Suppressor macrophage (primary cell): Measurements from ENCODE around the gene SNX30.

Experiments used
- DNase-seq, 4 experiments: peaks; one replicate each; pipeline ENCODE4 v3.0.0-alpha.2; 2020 to 2022

The SNX30 gene

GRCh38 chr9:112858625-112859147, 108.1 kb downstream of the SNX30 start:
- DNase-seq = peak; percentile 82 to 94 (median 90)

GRCh38 chr9:112860451-112860850, 109.9 kb downstream of the SNX30 start:
- peak in 3 of 4 experiments; percentile 27 to 37 (median 28) for DNase-seq

- peak; percentile 33 to 59 (median 56) for DNase-seq
Measured at GRCh38 chr9:112861155-112861554, 110.6 kb downstream of the SNX30 start.

GRCh38 chr9:112861638-112862555, 111.3 kb downstream of the SNX30 start:
- DNase-seq = peak; percentile 85 to 93 (median 92)

GRCh38 chr9:112863214-112863613, 112.7 kb downstream of the SNX30 start:
- DNase-seq = peak; percentile 80 to 94 (median 89)

GRCh38 chr9:112863746-112864145, 113.2 kb downstream of the SNX30 start:
- DNase-seq = peak in 3 of 4 experiments; percentile 22 to 66 (median 62)

- peak; percentile 33 to 73 (median 60) for DNase-seq
Measured at GRCh38 chr9:112864403-112864802, 113.8 kb downstream of the SNX30 start.

- DNase-seq = no peak
Measured at GRCh38 chr9:112864982-112865381, 114.4 kb downstream of the SNX30 start.

- peak in 2 of 4 experiments; percentile 31 to 47 for DNase-seq
Measured at GRCh38 chr9:112866662-112867274, 116.2 kb downstream of the SNX30 start.

GRCh38 chr9:112867275-112867991, 116.9 kb downstream of the SNX30 start:
- DNase-seq = peak; percentile 78 to 91 (median 87)

GRCh38 chr9:112868461-112868860, 117.9 kb downstream of the SNX30 start:
- DNase-seq = no peak

- DNase-seq = peak in 2 of 4 experiments; percentile 41 to 61
Measured at GRCh38 chr9:112869041-112869529, 118.5 kb downstream of the SNX30 start.

- no peak for DNase-seq
Measured at GRCh38 chr9:112869917-112870316, 119.4 kb downstream of the SNX30 start.

GRCh38 chr9:112870556-112870955, 120.0 kb downstream of the SNX30 start:
- no peak for DNase-seq

GRCh38 chr9:112872019-112872418, 121.5 kb downstream of the SNX30 start:
- DNase-seq = no peak

GRCh38 chr9:112873773-112874405, 123.3 kb downstream of the SNX30 start:
- DNase-seq = no peak

GRCh38 chr9:112878752-112879151, 128.2 kb downstream of the SNX30 start:
- DNase-seq = no peak

- no peak for DNase-seq
Measured at GRCh38 chr9:112880650-112881049, 130.1 kb downstream of the SNX30 start.

GRCh38 chr9:112881331-112881730, 130.8 kb downstream of the SNX30 start:
- DNase-seq = peak; percentile 62 to 81 (median 75)

- no peak for DNase-seq
Measured at GRCh38 chr9:112884101-112884500, 133.5 kb downstream of the SNX30 start.

GRCh38 chr9:112884721-112885120, 134.2 kb downstream of the SNX30 start:
- DNase-seq = no peak

GRCh38 chr9:112885324-112885723, 134.8 kb downstream of the SNX30 start:
- DNase-seq = peak in 2 of 4 experiments; percentile 33 to 38
